OCI-LY7 (cell line): ENCODE data around the gene MED27. TPM values are rescaled to one million over a fixed set of nuclear protein-coding genes. Genes with fewer than 3 reads are reported as not detected.

Source experiments
- BruUV-seq: library from RNA; stranded (reverse); fragments of 400-500 nt; replicated peaks from 2 replicates; lab custom pipeline; 2021; lab: Mats Ljungman, UMichigan
- CTCF ChIA-PET: fragments of 300-600 bp; sonication (Branson Sonifier 250); formaldehyde crosslinking; loops from one replicate; lab custom pipeline; 2022; ENCODE audit warnings: antibody characterized with exemption; ENCODE audit not compliant: unreplicated experiment; lab: Charles Lee
- POLR2A ChIA-PET: fragments of 300-600 bp; sonication (Branson Sonifier 250); formaldehyde crosslinking; loops from one replicate; lab custom pipeline; 2022; ENCODE audit warnings: antibody characterized with exemption; lab: Charles Lee
- DNase-seq: peaks from one replicate; pipeline ENCODE4 v3.0.0-alpha.2; 2015; ENCODE audit warnings: low spot score
- H2AFZ ChIP-seq: fragments of 200-600 bp; sonication (generic), shearing (Covaris generic); 2 replicates; pipeline ENCODE4 v1.6.1; 2014; ENCODE audit warnings: mild to moderate bottlenecking, antibody characterized with exemption, low read length, moderate library complexity
- H3K27ac ChIP-seq: fragments of 200-600 bp; sonication (generic); 2 replicates; pipeline ENCODE4 v1.5.1; 2014; ENCODE audit warnings: mixed run types, low read depth, mild to moderate bottlenecking, moderate library complexity, low read length, inconsistent platforms; ENCODE audit not compliant: poor library complexity, severe bottlenecking
- H3K36me3 ChIP-seq: fragments of 200-600 bp; sonication (generic); 2 replicates; pipeline ENCODE4 v1.6.1; 2014; ENCODE audit warnings: mild to moderate bottlenecking, antibody characterized with exemption, low read length, moderate library complexity, mixed read lengths; ENCODE audit not compliant: insufficient read depth
- H3K4me1 ChIP-seq: fragments of 200-600 bp; sonication (generic); 2 replicates; pipeline ENCODE4 v1.5.1; 2014; ENCODE audit warnings: mild to moderate bottlenecking, low read length; ENCODE audit not compliant: insufficient read depth, poor library complexity, severe bottlenecking
- H3K4me2 ChIP-seq: fragments of 200-600 bp; sonication (generic); 2 replicates; pipeline ENCODE4 v1.6.1; 2014; ENCODE audit warnings: mild to moderate bottlenecking, low read length
- H3K4me3 ChIP-seq: fragments of 200-600 bp; sonication (generic); 2 replicates; pipeline ENCODE4 v1.5.1; 2014; ENCODE audit warnings: mild to moderate bottlenecking, low read depth, low read length; ENCODE audit not compliant: poor library complexity, severe bottlenecking
- H3K79me2 ChIP-seq: fragments of 200-600 bp; sonication (generic); 2 replicates; pipeline ENCODE4 v1.6.1; 2016; ENCODE audit warnings: low read depth, mild to moderate bottlenecking, low read length, moderate library complexity, mixed read lengths; ENCODE audit not compliant: insufficient read depth
- H3K9me2 ChIP-seq: fragments of 200-600 bp; sonication (generic); 2 replicates; pipeline ENCODE4 v1.6.1; 2016; ENCODE audit warnings: mild to moderate bottlenecking, low read length, mixed read lengths; ENCODE audit not compliant: insufficient read depth
- H3K9me3 ChIP-seq: fragments of 200-600 bp; sonication (generic); 2 replicates; pipeline ENCODE4 v1.6.1; 2014; ENCODE audit warnings: mild to moderate bottlenecking, mixed run types, low read length, mixed read lengths
- H4K20me1 ChIP-seq: fragments of 200-600 bp; sonication (generic); 2 replicates; pipeline ENCODE4 v1.6.1; 2014; ENCODE audit warnings: mild to moderate bottlenecking, antibody characterized with exemption, low read length, moderate library complexity, mixed read lengths; ENCODE audit not compliant: insufficient read depth
- EZH2phosphoT487 ChIP-seq: fragments of 200-600 bp; sonication (generic); IDR thresholded peaks from 2 replicates; pipeline ENCODE4 v1.6.1; 2018; ENCODE audit warnings: low read depth, borderline replicate concordance, mild to moderate bottlenecking, mixed run types, antibody characterized with exemption, low read length, moderate library complexity, mixed read lengths
- intact Hi-C: fragments of 100-400 bp; cut with micrococcal nuclease; formaldehyde crosslinking; loops from one replicate; pipeline ENCODE4 v1.10.0; 2022; ENCODE audit not compliant: unreplicated experiment
- total RNA-seq, 2 experiments: library from RNA; depleted of rRNA in 1 of 2; stranded (reverse); fragments of >200 nt in 1 of 2; shearing (Covaris generic) in 1 of 2; gene quantifications; 2 replicates each; pipeline ENCODE4 v1.2.3, GENCODE V29; 2014 to 2022
- TF ChIP-seq, protein P1 (sequence below): fragments of 200-600 bp; sonication (generic); conservative IDR thresholded peaks from 2 replicates; pipeline ENCODE4 v1.5.1; 2014; ENCODE audit warnings: mild to moderate bottlenecking, antibody characterized with exemption, low read length, moderate library complexity, mixed read lengths

Gene MED27
- total RNA-seq, 2 experiments from 2014 or later: 23.1 to 32.6 TPM

DNA sequence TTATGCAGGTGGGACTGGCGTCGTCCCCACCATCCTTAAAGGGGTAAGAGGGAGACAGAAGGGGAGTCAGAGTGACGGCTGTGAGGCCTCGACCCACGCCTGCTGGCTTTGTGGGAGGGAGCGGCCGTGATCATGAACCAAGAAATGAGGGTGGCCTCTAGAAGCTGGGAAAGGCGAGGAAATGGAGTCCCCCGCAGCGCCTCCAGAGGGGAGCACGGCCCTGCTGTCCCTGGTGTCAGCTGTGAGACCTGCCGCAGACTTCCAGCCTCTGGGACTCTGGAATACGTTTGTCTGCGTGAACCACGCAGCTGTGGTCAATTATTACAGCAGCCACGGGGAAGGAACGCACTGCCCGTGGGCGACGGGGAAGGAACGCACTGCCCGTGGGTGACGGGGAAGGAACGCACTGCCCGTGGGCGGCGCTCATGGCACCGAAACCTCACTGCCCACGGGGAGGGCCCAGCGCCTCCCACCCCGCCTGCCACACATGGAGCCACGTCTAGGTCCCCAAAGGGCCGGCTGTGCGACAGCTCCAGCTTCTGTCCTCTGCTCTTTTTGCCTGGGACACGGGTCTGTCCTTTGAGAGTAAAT, 231.0 kb downstream of the MED27 start:
- no peak for TF ChIP-seq EZH2phosphoT487
- TF ChIP-seq, protein P1, sequence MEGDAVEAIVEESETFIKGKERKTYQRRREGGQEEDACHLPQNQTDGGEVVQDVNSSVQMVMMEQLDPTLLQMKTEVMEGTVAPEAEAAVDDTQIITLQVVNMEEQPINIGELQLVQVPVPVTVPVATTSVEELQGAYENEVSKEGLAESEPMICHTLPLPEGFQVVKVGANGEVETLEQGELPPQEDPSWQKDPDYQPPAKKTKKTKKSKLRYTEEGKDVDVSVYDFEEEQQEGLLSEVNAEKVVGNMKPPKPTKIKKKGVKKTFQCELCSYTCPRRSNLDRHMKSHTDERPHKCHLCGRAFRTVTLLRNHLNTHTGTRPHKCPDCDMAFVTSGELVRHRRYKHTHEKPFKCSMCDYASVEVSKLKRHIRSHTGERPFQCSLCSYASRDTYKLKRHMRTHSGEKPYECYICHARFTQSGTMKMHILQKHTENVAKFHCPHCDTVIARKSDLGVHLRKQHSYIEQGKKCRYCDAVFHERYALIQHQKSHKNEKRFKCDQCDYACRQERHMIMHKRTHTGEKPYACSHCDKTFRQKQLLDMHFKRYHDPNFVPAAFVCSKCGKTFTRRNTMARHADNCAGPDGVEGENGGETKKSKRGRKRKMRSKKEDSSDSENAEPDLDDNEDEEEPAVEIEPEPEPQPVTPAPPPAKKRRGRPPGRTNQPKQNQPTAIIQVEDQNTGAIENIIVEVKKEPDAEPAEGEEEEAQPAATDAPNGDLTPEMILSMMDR: no peak

DNA sequence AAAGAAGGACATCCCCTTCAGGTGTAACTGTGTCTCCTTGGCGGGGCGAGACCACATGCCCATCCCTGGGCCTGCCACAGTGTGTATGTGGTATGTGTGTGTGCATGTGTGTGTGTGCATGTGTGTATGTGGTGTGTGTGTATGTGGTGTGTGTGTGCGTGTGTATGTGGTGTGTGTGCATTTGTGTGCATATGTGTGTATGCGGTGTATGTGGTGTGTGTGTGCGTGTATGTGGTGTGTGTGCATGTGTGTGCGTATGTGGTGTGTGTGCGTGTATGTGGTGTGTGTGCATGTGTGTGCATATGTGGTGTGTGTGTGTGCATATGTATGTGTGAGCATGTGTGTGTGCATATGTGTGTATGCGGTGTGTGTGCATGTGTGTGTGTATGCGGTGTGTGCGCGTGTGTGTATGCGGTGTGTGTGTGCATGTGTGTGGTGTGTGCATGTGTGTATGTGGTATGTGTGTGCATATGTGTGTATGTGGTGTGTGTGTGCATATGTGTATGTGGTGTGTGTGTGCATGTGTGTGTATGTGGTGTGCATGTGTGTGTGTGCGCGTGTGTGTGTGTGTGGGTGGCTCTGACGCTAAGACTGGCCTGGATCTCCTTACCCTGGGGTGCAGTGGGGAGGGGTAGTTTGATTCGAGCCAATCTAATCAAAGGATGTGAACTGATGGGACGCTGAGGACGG, 231.9 kb downstream of the MED27 start:
- no peaks in the 10 kb centered on the region for H4K20me1 ChIP-seq
- no peaks in the 10 kb centered on the region for H3K79me2 ChIP-seq
- no peaks in the 10 kb centered on the region for H3K4me1 ChIP-seq
- H3K9me3 ChIP-seq: no peaks in the 10 kb centered on the region
- no peak overlapping the region for H3K4me2 ChIP-seq
- no peaks in the 10 kb centered on the region for H3K9me2 ChIP-seq
- intact Hi-C loops: no loop called here
- DNase-seq: no peak
- ChIA-PET POLR2A (no interaction called here), CTCF (no interaction called here)
- no peak overlapping the region for H3K27ac ChIP-seq
- no peaks in the 10 kb centered on the region for H3K36me3 ChIP-seq
- no peak overlapping the region for H3K4me3 ChIP-seq
- BruUV-seq: no TSS peak
- H2AFZ ChIP-seq: no peak overlapping the region
- TF ChIP-seq EZH2phosphoT487: no peak
- TF ChIP-seq, protein P1: no peak

More for the DNA sequence above, 231.0 kb downstream of the MED27 start:
- no peak for DNase-seq
- Histone ChIP-seq H3K9me3 (no peaks in the 10 kb centered on the region), H3K9me2 (no peaks in the 10 kb centered on the region), H3K27ac (no peak overlapping the region), H2AFZ (no peak overlapping the region), H3K79me2 (no peaks in the 10 kb centered on the region), H3K36me3 (no peaks in the 10 kb centered on the region), H4K20me1 (no peaks in the 10 kb centered on the region), H3K4me3 (no peak overlapping the region), H3K4me1 (no peaks in the 10 kb centered on the region), H3K4me2 (no peak overlapping the region)
- ChIA-PET POLR2A (no interaction called here), CTCF (no interaction called here)
- no TSS peak for BruUV-seq
- intact Hi-C loops: no loop called here
